ENCODE measurements around the gene CLRN1. TPM values are rescaled to one million over a fixed set of nuclear protein-coding genes. Genes with fewer than 3 reads are reported as not detected.

Gene CLRN1
- total RNA-seq, 1 experiment from 2014 or later = not detected

DNA sequence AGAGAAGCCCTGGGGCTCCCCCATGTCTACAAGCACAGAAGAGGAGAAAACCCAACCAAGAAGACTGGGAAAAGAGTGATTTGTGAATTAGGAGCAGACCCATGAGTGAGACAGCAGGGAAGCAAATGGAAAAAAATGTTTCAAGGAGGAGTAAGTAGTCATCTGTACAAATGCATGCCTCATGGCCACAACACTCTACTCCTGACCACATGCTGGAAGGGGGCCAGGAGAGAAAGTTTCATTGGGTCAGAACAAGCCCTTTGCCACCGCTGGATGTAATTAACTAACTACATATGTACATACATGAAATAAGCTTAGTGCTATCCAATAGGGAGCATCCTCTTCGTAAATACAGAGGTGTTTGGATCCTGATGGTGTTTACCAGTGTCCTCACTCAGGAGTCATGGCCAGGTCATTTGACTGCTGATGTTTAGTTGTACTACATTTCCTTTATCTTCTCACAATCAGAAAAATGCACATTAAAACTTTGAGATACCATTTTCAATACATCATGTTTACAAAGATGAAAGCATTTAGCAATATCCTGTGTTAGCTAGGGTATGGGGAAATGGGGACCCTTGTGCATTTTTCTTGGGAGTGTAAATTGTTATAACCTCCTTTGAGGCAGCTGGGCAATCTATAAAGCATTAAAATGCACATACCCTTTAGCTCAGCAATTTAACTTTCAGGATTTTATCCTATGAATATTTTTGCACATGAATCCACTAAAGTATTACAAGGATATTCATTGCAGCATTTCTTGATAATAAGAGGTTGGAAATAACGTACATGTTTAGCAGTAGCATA, 27.1 kb downstream of the CLRN1 start:
- no peaks in the 10 kb centered on the region for H3K36me3 ChIP-seq
- peaks cover 21% of the 10 kb centered on the region for H3K27me3 ChIP-seq
- no peak for DNase-seq
- H3K9me3 ChIP-seq = no peaks in the 10 kb centered on the region
- H3K4me3 ChIP-seq = no peak overlapping the region

DNA sequence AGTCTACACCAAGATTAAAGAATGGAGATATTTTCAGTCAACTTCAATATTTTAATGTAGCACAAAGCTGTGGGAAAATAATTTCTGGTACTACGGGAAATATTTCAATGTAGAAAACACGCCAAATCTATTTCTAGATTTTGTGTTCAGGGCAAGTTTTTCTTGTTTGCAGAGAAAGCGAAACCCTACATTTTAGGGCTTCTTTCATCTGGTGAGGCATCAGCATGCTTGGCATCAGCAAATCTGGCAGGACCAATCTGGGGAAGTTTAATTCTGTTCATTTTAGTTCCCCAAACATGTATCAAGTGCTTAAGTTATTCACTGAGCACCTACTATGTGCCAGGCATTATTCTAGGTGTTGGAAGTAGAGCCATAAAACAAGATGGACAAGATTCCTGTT, 30.3 kb downstream of the CLRN1 start:
- DNase-seq = no peak
- peaks cover 14% of the 10 kb centered on the region for H3K27me3 ChIP-seq
- no peaks in the 10 kb centered on the region for H3K9me3 ChIP-seq

DNA sequence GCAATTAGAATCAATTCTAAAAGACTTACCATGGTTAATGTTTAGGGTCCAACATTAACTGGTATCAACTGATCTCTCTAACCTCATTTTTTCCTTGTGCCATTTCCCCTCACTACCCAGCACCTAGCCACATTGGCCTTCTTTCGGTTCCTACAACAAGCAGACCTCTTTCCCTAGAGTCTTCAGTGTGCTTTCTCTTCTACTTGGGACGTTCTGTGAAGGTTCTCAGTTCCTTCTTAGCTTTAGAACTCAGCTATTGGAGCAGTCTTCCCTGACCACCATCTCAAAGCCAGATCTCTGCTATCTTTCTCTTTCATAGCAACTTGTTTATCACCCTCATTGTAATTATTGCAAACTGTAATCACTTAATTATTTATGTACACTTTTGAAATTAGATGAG, 35.8 kb downstream of the CLRN1 start:
- Histone ChIP-seq H3K27me3 (peaks cover 14% of the 10 kb centered on the region), H3K4me3 (no peak overlapping the region), H3K9me3 (no peaks in the 10 kb centered on the region; the same call in 1 of the 2 replicates), H3K36me3 (no peaks in the 10 kb centered on the region)
- no peak for DNase-seq

More for the DNA sequence above, 30.3 kb downstream of the CLRN1 start:
- Histone ChIP-seq H3K4me3 (no peak overlapping the region), H3K36me3 (no peaks in the 10 kb centered on the region)

DNA sequence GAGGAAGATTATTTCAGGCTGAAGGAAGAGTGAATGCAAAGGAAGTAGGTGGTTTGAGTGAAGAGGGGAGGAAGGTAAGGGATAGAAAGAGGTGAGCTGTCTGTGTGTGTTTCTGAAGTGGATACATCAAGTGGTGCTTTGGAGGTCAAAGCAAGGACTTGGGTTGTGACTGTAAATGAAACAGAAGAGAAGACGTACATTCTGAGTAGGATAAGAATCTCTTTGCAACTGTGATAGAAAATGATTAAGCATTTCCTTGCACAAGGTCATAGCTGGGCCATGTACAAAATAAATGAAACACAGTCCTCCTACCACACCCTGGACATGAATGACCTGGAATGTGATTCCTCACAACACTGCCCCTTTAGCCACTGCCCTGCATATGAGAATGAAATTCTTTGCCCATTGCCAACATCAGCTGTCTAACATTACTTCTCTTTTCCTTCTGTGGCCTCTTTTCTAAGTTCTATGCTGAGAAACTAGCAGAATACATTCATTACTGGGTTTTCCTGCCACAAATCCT, 39.0 kb downstream of the CLRN1 start:
- Histone ChIP-seq H3K4me3 (no peak overlapping the region), H3K36me3 (no peaks in the 10 kb centered on the region), H3K9me3 (no peaks in the 10 kb centered on the region; the same call in 1 of the 2 replicates), H3K27me3 (peaks cover 28% of the 10 kb centered on the region)
- no peak for DNase-seq

DNA sequence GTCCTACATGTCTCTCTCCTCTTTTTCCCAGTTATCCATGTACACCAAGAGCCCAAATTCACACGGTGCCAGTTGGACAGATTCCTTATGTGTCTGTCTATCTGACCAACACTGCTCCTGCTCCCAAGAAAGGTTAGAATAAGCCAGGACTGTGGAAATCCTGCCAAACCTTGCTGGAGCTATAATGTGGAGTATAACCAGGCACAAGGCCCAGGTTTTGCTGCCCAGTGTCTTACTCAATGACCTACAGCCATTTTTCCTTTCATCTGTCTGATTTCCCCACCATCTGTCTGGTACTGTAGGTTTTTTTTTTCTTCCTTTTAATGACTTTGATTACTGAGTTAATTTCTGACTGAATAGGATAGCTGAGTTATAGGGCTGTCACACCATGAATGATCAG, 40.8 kb downstream of the CLRN1 start:
- no peaks in the 10 kb centered on the region; the same call in 1 of the 2 replicates for H3K9me3 ChIP-seq
- DNase-seq = no peak
- no peaks in the 10 kb centered on the region for H3K36me3 ChIP-seq
- H3K4me3 ChIP-seq = no peak overlapping the region
- H3K27me3 ChIP-seq = peaks cover 24% of the 10 kb centered on the region

DNA sequence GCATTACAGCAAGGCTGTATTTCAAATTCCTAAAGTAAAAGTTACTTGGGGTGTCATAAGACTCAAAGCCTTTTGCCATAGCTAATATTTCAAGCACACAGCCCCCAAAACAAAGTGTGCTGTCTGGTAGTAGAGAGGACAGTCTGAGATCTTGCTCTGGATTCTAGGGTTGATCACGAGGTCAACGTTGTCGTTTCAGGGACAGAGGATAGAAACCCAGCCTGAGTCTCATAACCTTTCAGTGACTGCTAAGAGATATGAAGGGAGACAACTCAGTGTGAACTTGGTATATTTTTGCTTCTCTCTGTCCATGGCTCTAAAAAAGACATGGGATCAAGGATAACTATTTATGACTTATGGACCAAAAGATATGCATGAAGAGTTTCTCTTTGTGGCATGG, 41.7 kb downstream of the CLRN1 start:
- Histone ChIP-seq H3K9me3 (no peaks in the 10 kb centered on the region; the same call in 1 of the 2 replicates), H3K36me3 (no peaks in the 10 kb centered on the region), H3K27me3 (peaks cover 24% of the 10 kb centered on the region), H3K4me3 (no peak overlapping the region)
- DNase-seq = no peak

DNA sequence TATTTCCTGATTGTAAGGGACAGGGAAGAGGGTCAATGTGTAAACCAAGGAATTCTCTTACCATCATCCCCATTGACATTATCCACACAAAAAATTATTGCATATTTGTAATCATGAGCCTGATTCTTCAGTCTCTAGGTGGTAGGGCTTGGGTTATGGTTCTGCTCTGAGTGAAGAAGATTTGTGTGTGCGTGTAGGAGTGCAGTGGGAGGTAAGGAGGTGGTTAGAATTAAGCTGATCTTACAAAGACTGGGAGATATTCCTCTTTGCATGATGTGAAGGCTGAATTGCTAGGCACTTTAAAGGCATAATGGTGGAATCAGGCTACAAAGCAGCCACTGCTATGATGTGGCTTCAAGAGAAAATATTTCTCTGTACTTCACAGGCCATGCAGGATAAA, 44.3 kb downstream of the CLRN1 start:
- no peak for DNase-seq
- Histone ChIP-seq H3K9me3 (no peaks in the 10 kb centered on the region), H3K4me3 (no peak overlapping the region), H3K27me3 (peaks cover 22% of the 10 kb centered on the region), H3K36me3 (no peaks in the 10 kb centered on the region)

DNA sequence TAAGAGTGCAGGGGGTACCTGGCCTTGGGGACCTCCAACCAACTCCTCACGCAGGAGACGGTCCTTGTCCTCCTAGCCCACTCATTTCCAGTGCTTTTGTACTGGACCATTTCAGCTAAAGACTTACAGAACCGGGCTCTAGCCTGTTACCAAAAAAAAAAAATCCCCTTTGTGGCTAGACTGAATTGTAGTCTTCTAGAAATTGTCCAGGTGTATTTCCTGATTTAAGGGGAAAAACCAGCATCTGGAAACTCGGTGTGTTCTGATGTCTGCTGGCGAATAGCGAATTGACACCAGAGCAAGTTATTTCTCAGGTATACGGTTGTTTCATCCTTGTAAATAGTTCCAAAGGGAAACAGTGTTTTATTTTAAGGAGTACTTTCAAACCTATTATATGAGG, 46.2 kb downstream of the CLRN1 start:
- Histone ChIP-seq H3K9me3 (no peaks in the 10 kb centered on the region), H3K36me3 (no peaks in the 10 kb centered on the region), H3K4me3 (no peak overlapping the region), H3K27me3 (peaks cover 12% of the 10 kb centered on the region)
- DNase-seq = no peak

DNA sequence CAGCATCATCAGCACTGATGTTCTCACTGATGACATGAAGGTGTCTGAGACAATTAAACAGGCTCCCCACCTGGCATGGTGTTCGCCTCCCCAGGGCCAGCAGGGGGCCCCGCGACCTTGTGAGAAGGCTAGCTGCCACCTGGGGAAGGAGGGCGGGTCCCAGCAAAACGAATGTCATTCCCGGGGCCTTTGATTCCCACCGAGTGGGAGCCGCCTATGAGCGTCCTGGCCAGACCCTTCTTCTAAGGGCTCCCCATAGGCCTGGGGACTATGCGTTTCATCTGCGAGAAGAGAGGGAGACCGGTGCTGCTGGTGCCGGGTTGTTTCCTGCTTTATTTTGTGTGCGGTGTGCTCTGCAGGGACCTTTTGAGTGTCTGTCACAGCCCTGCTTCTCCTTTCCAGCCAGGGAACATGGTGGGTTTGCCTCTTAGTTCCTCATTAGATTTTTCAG, 46.8 kb downstream of the CLRN1 start:
- H3K36me3 ChIP-seq = no peaks in the 10 kb centered on the region
- DNase-seq = peak; percentile 45
- H3K27me3 ChIP-seq = peaks cover 10% of the 10 kb centered on the region
- no peak overlapping the region for H3K4me3 ChIP-seq
- H3K9me3 ChIP-seq = no peaks in the 10 kb centered on the region

DNA sequence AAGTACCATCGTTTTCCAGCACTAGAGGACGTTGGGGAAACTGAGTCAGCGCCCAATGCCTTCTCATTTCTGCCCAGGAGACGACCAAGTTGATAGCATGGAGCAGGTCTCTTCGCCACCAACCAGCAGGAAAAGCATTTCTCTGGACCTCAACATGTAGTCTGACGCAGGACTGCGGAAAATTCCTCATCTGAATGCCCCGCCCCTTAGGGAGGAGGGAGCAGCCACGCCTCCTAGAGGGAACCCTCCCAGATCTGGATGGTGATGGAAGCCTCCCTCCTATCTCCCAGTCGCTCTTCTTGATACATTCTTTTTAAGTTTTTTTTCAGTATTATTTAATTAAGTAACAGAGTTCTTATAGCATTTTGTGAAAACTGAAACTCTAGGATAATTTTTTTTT, 49.9 kb downstream of the CLRN1 start:
- DNase-seq = no peak
- Histone ChIP-seq H3K36me3 (no peaks in the 10 kb centered on the region), H3K27me3 (peaks cover 10% of the 10 kb centered on the region), H3K4me3 (no peak overlapping the region), H3K9me3 (no peaks in the 10 kb centered on the region)

DNA sequence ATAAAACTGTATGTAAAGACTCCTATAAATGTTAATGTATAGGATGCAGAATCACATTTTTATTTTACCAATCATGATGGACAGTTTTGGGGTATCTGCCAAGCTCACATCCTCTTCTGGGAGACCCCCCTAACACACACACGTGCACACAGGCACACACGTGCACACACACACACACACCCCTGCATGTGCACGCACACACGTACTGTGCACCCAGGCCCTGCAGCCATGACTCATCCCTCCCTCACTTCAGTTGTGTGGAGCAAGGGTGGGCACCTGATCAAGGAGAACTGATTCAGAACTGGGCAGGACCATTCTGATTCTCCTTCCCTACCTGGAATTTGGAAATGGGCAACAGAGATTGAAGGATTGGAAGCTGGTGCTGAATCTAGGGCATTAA, 51.3 kb downstream of the CLRN1 start:
- no peaks in the 10 kb centered on the region for H3K9me3 ChIP-seq
- DNase-seq = no peak
- no peak overlapping the region for H3K4me3 ChIP-seq
- H3K36me3 ChIP-seq = no peaks in the 10 kb centered on the region
- H3K27me3 ChIP-seq = peaks cover 12% of the 10 kb centered on the region

DNA sequence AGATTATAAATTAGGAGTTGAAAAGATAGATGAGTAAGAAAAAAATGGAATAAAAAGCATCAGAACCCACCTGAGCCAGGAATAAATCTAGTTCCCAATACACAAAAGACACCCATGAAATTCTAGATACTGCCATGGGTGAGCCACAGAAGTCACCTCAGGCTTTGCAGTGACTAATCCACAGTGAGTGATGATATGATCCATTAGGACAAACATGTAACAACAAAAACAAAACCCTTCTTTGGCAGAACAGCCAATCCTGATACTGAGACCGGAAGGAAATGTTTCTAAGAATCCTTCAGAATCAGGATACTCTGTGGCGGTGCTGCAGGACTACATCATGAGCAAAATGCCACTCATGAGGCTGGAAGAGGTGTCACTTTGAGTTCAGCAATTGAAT, 52.3 kb downstream of the CLRN1 start:
- Histone ChIP-seq H3K36me3 (no peaks in the 10 kb centered on the region), H3K9me3 (no peaks in the 10 kb centered on the region), H3K4me3 (no peak overlapping the region), H3K27me3 (peaks cover 12% of the 10 kb centered on the region)
- no peak for DNase-seq

DNA sequence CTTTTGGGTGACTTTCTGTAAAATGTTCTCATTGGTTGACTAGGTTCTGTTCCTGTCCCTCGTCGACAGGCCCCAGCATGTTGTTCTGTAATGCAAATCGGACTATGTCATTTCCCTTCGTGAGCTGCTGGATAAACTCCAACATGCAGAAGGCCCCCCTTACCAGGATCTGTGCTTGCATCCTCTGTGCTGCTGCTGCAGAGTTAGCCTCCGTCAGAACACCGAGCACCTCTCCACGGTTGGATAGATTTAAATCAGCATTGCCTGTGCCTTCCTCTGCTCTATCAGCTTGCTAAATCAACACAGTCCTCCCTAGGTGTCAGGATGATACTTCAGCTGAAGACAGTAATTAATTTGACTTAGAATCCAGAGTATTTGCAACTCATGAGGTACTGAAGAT, 54.6 kb downstream of the CLRN1 start:
- H3K9me3 ChIP-seq = no peaks in the 10 kb centered on the region

DNA sequence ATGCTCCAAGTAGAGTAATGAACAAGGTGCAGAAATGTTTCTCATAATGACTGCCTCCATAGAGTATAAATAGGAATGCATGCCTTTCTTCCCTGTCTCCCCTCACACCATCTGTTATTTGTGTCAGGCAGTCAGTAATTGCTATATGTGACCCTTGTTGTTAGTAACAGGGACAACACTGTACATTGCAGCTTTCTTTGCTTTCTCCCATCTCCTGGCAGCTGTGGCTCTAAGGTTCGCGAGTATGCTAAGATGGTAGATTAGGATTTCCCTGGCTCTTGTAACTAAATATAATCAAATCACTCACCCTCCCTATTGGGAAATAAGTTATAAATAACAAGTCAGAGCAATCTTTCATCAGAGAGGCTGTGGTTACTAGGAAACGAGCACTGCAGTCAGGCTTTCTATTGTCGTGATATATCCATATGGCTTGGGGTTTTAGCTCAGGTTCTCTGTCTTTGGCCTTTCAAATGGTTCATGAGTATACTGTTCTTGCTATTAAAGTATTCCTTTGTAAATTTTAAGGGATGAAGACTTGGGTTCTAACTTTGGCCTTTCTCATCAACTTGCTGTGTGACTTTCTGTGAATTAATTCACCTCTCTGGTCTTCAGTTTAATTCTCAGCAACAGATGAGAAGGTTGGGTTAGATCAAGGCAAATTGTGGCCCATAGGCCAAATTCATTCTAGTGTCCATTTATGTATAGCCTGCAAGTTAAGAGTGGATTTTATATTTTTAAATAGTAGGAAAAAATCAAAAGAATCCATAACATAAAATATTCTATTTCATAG, 59.2 kb downstream of the CLRN1 start:
- H3K36me3 ChIP-seq = no peaks in the 10 kb centered on the region
- H3K27me3 ChIP-seq = peaks cover 36% of the 10 kb centered on the region
- DNase-seq = no peak
- no peak overlapping the region for H3K4me3 ChIP-seq
- H3K9me3 ChIP-seq = no peaks in the 10 kb centered on the region

More for the DNA sequence above, 54.6 kb downstream of the CLRN1 start:
- H3K4me3 ChIP-seq = no peak overlapping the region
- peaks cover 14% of the 10 kb centered on the region for H3K27me3 ChIP-seq
- DNase-seq = no peak
- H3K36me3 ChIP-seq = no peaks in the 10 kb centered on the region

DNA sequence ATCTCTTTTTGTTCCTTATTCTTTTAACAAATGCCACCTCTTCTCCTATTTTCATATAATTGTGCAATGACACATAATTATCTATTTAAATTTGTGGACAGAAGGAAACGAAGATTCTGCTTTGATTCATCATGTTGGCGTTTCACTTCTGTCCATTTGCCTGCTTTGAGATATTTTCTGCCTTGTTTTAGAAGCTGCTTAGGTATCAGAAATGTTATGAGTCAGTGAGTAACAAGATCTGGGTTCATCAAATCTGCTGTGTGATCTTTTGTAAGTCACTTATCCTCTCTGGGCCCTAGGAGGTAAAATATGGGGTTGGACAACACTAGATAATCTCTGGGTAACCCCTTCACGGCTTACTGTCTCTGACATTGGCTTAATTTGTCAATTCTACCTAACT, 60.0 kb downstream of the CLRN1 start:
- no peak overlapping the region for H3K4me3 ChIP-seq
- no peaks in the 10 kb centered on the region for H3K36me3 ChIP-seq
- peaks cover 36% of the 10 kb centered on the region for H3K27me3 ChIP-seq
- no peak for DNase-seq
- no peaks in the 10 kb centered on the region for H3K9me3 ChIP-seq

DNA sequence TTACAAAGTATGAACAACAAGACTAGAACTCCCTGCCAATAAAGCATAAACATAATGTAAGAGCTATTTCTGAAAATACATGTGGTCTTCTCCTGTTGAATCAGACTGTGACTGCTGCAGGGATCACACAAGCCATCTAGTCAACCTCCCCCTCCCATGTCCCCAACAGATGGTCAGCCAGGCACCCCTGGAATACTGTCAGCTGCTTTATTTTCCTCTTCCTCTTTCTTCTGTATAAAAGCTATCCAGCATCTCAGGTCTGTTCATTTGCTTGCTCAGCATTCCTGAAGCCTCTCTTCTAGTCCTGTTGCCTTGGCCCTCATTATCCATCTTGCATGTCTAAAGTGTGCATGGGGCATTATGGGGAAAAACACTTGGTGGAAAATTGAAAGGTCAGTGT, 60.8 kb downstream of the CLRN1 start:
- no peak for DNase-seq
- no peak overlapping the region for H3K4me3 ChIP-seq
- peaks cover 35% of the 10 kb centered on the region for H3K27me3 ChIP-seq
- no peaks in the 10 kb centered on the region for H3K36me3 ChIP-seq
- no peaks in the 10 kb centered on the region for H3K9me3 ChIP-seq

DNA sequence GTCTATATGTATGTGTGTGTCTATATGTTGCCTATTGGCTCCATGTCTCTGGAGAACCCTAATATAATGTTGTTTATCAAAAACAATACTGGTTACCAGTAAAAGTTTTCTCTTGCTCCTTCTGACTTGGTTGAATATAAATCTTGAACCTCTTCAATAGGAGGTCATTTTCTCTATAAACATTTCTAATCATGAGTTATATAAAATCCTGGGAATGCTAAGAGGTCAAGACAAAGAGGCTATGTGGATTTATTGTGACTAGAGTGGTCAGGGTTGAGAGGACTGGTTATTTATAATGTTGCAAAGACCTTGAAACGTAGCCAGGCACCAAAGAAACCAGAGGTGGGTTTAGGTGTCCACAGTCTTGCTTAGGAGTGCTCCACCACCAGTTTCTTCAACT, 66.1 kb downstream of the CLRN1 start:
- Histone ChIP-seq H3K27me3 (peaks cover 58% of the 10 kb centered on the region), H3K4me3 (no peak overlapping the region), H3K9me3 (no peaks in the 10 kb centered on the region; the same call in 1 of the 2 replicates), H3K36me3 (no peaks in the 10 kb centered on the region)
- DNase-seq = no peak

Data from MG63 (cell line).